ENCODE data around the gene FAM114A2. TPM values are rescaled to one million over a fixed set of nuclear protein-coding genes. Genes with fewer than 3 reads are reported as not detected.
"Not testable (repeated sequence)": the region's sequence is repeated elsewhere in the genome, so short reads cannot be mapped to it uniquely, and the experiment has no call there.

Gene FAM114A2
- total RNA-seq, 1 donor from 2014 or later, result 27.2 TPM

GRCh38 chr5:154047324-154047723, 8.6 kb upstream of the FAM114A2 start:
- DNase-seq, result no peak

GRCh38 chr5:154046486-154046885, 7.8 kb upstream of the FAM114A2 start:
- no peak for DNase-seq

GRCh38 chr5:154044581-154044980, 5.9 kb upstream of the FAM114A2 start:
- no peak for DNase-seq

GRCh38 chr5:154044099-154044498, 5.4 kb upstream of the FAM114A2 start:
- DNase-seq, result no peak

GRCh38 chr5:154042766-154043165, 4.1 kb upstream of the FAM114A2 start:
- DNase-seq, result peak; percentile 57

- DNase-seq, result no peak
These were observed 734 bp upstream of the FAM114A2 start for GRCh38 chr5:154039458-154039829.

GRCh38 chr5:154038261-154038706, 426 bp downstream of the FAM114A2 start:
- peak; percentile 67 for DNase-seq

- no peak for DNase-seq
These were observed 3.8 kb downstream of the FAM114A2 start for GRCh38 chr5:154034944-154035343.

GRCh38 chr5:154031937-154032489, 6.7 kb downstream of the FAM114A2 start:
- DNase-seq, result no peak

- no peak for DNase-seq
These were observed 12.8 kb downstream of the FAM114A2 start for GRCh38 chr5:154025951-154026350.

- not testable (repeated sequence) for DNase-seq
These were observed 19.8 kb downstream of the FAM114A2 start for GRCh38 chr5:154018919-154019318.

GRCh38 chr5:154015071-154015693, 23.5 kb downstream of the FAM114A2 start:
- DNase-seq, result no peak

GRCh38 chr5:154010660-154011059, 28.1 kb downstream of the FAM114A2 start:
- DNase-seq, result no peak

GRCh38 chr5:154005648-154006047, 33.1 kb downstream of the FAM114A2 start:
- DNase-seq, result no peak

GRCh38 chr5:154002511-154003020, 36.1 kb downstream of the FAM114A2 start:
- no peak for DNase-seq

- DNase-seq, result peak; percentile 44
These were observed 36.6 kb downstream of the FAM114A2 start for GRCh38 chr5:154002093-154002492.

GRCh38 chr5:154000703-154001102, 38.0 kb downstream of the FAM114A2 start:
- no peak for DNase-seq

GRCh38 chr5:153999995-154000394, 38.7 kb downstream of the FAM114A2 start:
- DNase-seq, result no peak

- no peak for DNase-seq
These were observed 39.9 kb downstream of the FAM114A2 start for GRCh38 chr5:153998768-153999167.

- DNase-seq, result no peak
These were observed 40.7 kb downstream of the FAM114A2 start for GRCh38 chr5:153998010-153998409.

GRCh38 chr5:153991168-153991567, 47.5 kb downstream of the FAM114A2 start:
- DNase-seq, result no peak

GRCh38 chr5:153988510-153988909, 50.2 kb downstream of the FAM114A2 start:
- no peak for DNase-seq

- DNase-seq, result no peak
These were observed 51.4 kb downstream of the FAM114A2 start for GRCh38 chr5:153987301-153987700.

- no peak for DNase-seq
These were observed 53.2 kb downstream of the FAM114A2 start for GRCh38 chr5:153985498-153985897.
